Trophoblast cell (in vitro differentiated cells and primary cell): ENCODE measurements around the gene SFRP4.

Experiments used
- DNase-seq, 2 donors: peaks; one replicate each; pipeline ENCODE4 v3.0.0-alpha.2; 2016
- H2AFZ ChIP-seq: 2 replicates; pipeline ENCODE4 v1.6.1; 2013; ENCODE audit warnings: low read length, moderate library complexity, mild to moderate bottlenecking; ENCODE audit not compliant: insufficient read depth, poor library complexity
- H2AK5ac ChIP-seq: 2 replicates; pipeline ENCODE4 v1.6.1; 2013; ENCODE audit warnings: mild to moderate bottlenecking, low read length
- H2BK120ac ChIP-seq: 2 replicates; pipeline ENCODE4 v1.6.1; 2013; ENCODE audit warnings: low read length, mild to moderate bottlenecking, moderate library complexity; ENCODE audit not compliant: insufficient read depth, poor library complexity
- H2BK12ac ChIP-seq: 2 replicates; pipeline ENCODE4 v1.6.1; 2013; ENCODE audit warnings: mild to moderate bottlenecking, low read length, moderate library complexity
- H2BK5ac ChIP-seq: 2 replicates; pipeline ENCODE4 v1.6.1; 2013; ENCODE audit warnings: low read length, low read depth, moderate library complexity, mild to moderate bottlenecking; ENCODE audit not compliant: poor library complexity
- H3K14ac ChIP-seq: 2 replicates; pipeline ENCODE4 v1.6.1; 2013; ENCODE audit warnings: mild to moderate bottlenecking, low read length
- H3K18ac ChIP-seq: 2 replicates; pipeline ENCODE4 v1.6.1; 2013; ENCODE audit warnings: mild to moderate bottlenecking, low read length
- H3K23ac ChIP-seq: 2 replicates; pipeline ENCODE4 v1.6.1; 2013; ENCODE audit warnings: low read length
- H3K27ac ChIP-seq: 2 replicates; pipeline ENCODE4 v1.5.1; 2013; ENCODE audit warnings: low read depth, mild to moderate bottlenecking, inconsistent platforms, low read length, moderate library complexity
- H3K27me3 ChIP-seq: 2 replicates; pipeline ENCODE4 v1.6.1; 2013; ENCODE audit warnings: inconsistent platforms, mild to moderate bottlenecking, low read length, moderate library complexity; ENCODE audit not compliant: insufficient read depth
- H3K36me3 ChIP-seq, 2 experiments: 1 replicate in 1 of 2; 2 replicates in 1 of 2; pipeline ENCODE4 v1.6.1; 2013; ENCODE audit warnings: low read length in 2 of 2, mild to moderate bottlenecking in 2 of 2, moderate library complexity in 1 of 2; ENCODE audit not compliant: insufficient read depth in 2 of 2, control insufficient read depth in 1 of 2
- H3K4ac ChIP-seq: 2 replicates; pipeline ENCODE4 v1.6.1; 2013; ENCODE audit warnings: low read depth, mild to moderate bottlenecking, low read length, moderate library complexity
- H3K4me1 ChIP-seq, 2 experiments: 1 replicate in 1 of 2; 2 replicates in 1 of 2; pipeline ENCODE4 v1.6.1; 2013; ENCODE audit warnings: low read length in 2 of 2, mild to moderate bottlenecking in 2 of 2, moderate library complexity in 1 of 2; ENCODE audit not compliant: insufficient read depth in 2 of 2, control insufficient read depth in 1 of 2
- H3K4me2 ChIP-seq: 2 replicates; pipeline ENCODE4 v1.6.1; 2013; ENCODE audit warnings: inconsistent platforms, mild to moderate bottlenecking, low read length, moderate library complexity
- H3K4me3 ChIP-seq: 2 replicates; pipeline ENCODE4 v1.5.1; 2013; ENCODE audit warnings: mild to moderate bottlenecking, low read depth, low read length, inconsistent platforms
- H3K79me1 ChIP-seq: one replicate; pipeline ENCODE4 v1.6.1; 2013; ENCODE audit warnings: low read length
- H3K79me2 ChIP-seq: 2 replicates; pipeline ENCODE4 v1.6.1; 2013; ENCODE audit warnings: low read length, mild to moderate bottlenecking; ENCODE audit not compliant: control insufficient read depth, insufficient read depth, poor library complexity
- H3K9ac ChIP-seq: 2 replicates; pipeline ENCODE4 v1.6.1; 2013; ENCODE audit warnings: mild to moderate bottlenecking, low read length
- H3K9me3 ChIP-seq: 2 replicates; pipeline ENCODE4 v1.6.1; 2013; ENCODE audit warnings: low read depth, mild to moderate bottlenecking, control low read depth, inconsistent platforms, low read length; ENCODE audit not compliant: insufficient read depth
- H4K12ac ChIP-seq: 2 replicates; pipeline ENCODE4 v1.6.1; 2013; ENCODE audit warnings: low read depth, mild to moderate bottlenecking, low read length, moderate library complexity
- H4K8ac ChIP-seq: 2 replicates; pipeline ENCODE4 v1.6.1; 2013; ENCODE audit warnings: low read depth, mild to moderate bottlenecking, low read length, moderate library complexity
- H4K91ac ChIP-seq: one replicate; pipeline ENCODE4 v1.6.1; 2013; ENCODE audit warnings: low read depth, mild to moderate bottlenecking, low read length, moderate library complexity
- WGBS: extraction: QIAGEN DNeasy Blood & Tissue Kit; methylation state at CpG from one replicate; pipeline ENCODE4 v1.1.7; 2013; ENCODE audit warnings: missing lambda C conversion rate; ENCODE audit not compliant: insufficient read length, insufficient coverage; ENCODE audit errors: extremely low coverage; 5-methylcytosine and 5-hydroxymethylcytosine counted together

The SFRP4 gene

GRCh38 chr7:37920305-37920848, 3.8 kb upstream of the SFRP4 start, which contains the start of gene EPDR1:
Gene EPDR1, plus strand, starts transcription at chr7:37920640. Its CDS starts 300 bp downstream, at chr7:37920940.
- H3K27ac ChIP-seq: no peak within 1 kb of the TSS
- H4K12ac ChIP-seq: no peak within 1 kb of the TSS
- no peak within 1 kb of the TSS for H4K8ac ChIP-seq
- no peak within 1 kb of the TSS for H3K23ac ChIP-seq
- H2AK5ac ChIP-seq: no peak within 1 kb of the TSS
- no peak within 1 kb of the TSS for H3K4ac ChIP-seq
- H3K79me1 ChIP-seq: no peaks in the 10 kb centered on the region
- peak within 1 kb of the TSS; percentile 24 for H3K9ac ChIP-seq
- H3K18ac ChIP-seq: no peak within 1 kb of the TSS
- H3K36me3 ChIP-seq: no peaks in the 10 kb centered on the region
- H2BK5ac ChIP-seq: no peak within 1 kb of the TSS
- no peak within 1 kb of the TSS for H2BK120ac ChIP-seq
- DNase-seq: no peak
- no peaks in the 10 kb centered on the region for H3K79me2 ChIP-seq
- H2AFZ ChIP-seq: peak within 1 kb of the TSS; percentile 52
- peaks cover 29% of the 10 kb centered on the region for H3K27me3 ChIP-seq
- H4K91ac ChIP-seq: no peak within 1 kb of the TSS
- no CpG with 5 or more reads among the region's 22 CpGs for WGBS
- H3K9me3 ChIP-seq: peaks cover 4% of the 10 kb centered on the region
- H3K4me2 ChIP-seq: peak within 1 kb of the TSS; percentile 95
- peak within 1 kb of the TSS; percentile 71 for H3K4me3 ChIP-seq
- H2BK12ac ChIP-seq: no peak within 1 kb of the TSS
- H3K14ac ChIP-seq: no peak within 1 kb of the TSS
- H3K4me1 ChIP-seq: peaks cover 11 to 14% of the 10 kb centered on the region in 2 experiments

GRCh38 chr7:37918526-37918925, 1.9 kb upstream of the SFRP4 start:
- no peaks in the 10 kb centered on the region for H3K79me2 ChIP-seq
- no peak overlapping the region for H2AK5ac ChIP-seq
- no peak overlapping the region for H3K23ac ChIP-seq
- H2BK120ac ChIP-seq: no peak overlapping the region
- no CpG with 5 or more reads among the region's 4 CpGs for WGBS
- no peak overlapping the region for H2BK12ac ChIP-seq
- no peak overlapping the region for H3K4ac ChIP-seq
- H3K9me3 ChIP-seq: peaks cover 4% of the 10 kb centered on the region
- no peak overlapping the region for H3K9ac ChIP-seq
- H3K4me2 ChIP-seq: no peak overlapping the region
- H4K91ac ChIP-seq: no peak overlapping the region
- no peak overlapping the region for H2AFZ ChIP-seq
- no peaks in the 10 kb centered on the region for H3K36me3 ChIP-seq
- no peak overlapping the region for H3K4me3 ChIP-seq
- no peak overlapping the region for H2BK5ac ChIP-seq
- H3K14ac ChIP-seq: no peak overlapping the region
- peak in 1 of 2 donors; percentile 26 for DNase-seq
- peaks cover 11 to 14% of the 10 kb centered on the region in 2 experiments for H3K4me1 ChIP-seq
- no peaks in the 10 kb centered on the region for H3K79me1 ChIP-seq
- H4K12ac ChIP-seq: no peak overlapping the region
- peaks cover 29% of the 10 kb centered on the region for H3K27me3 ChIP-seq
- H3K27ac ChIP-seq: no peak overlapping the region
- H3K18ac ChIP-seq: no peak overlapping the region
- no peak overlapping the region for H4K8ac ChIP-seq

GRCh38 chr7:37916017-37916672, 472 bp downstream of the SFRP4 start:
- H3K79me2 ChIP-seq: no peaks in the 10 kb centered on the region
- no peak for DNase-seq
- no peak overlapping the region for H2BK5ac ChIP-seq
- no peak overlapping the region for H4K8ac ChIP-seq
- no peak overlapping the region for H3K9ac ChIP-seq
- H3K4me2 ChIP-seq: peak overlapping the region; percentile 81
- no peak overlapping the region for H3K23ac ChIP-seq
- peak overlapping the region; percentile 14 for H3K4me3 ChIP-seq
- H3K18ac ChIP-seq: no peak overlapping the region
- no CpG with 5 or more reads among the region's 57 CpGs for WGBS
- no peaks in the 10 kb centered on the region for H3K79me1 ChIP-seq
- H4K12ac ChIP-seq: no peak overlapping the region
- no peaks in the 10 kb centered on the region for H3K36me3 ChIP-seq
- peaks cover 4% of the 10 kb centered on the region for H3K9me3 ChIP-seq
- H2BK120ac ChIP-seq: no peak overlapping the region
- H2AK5ac ChIP-seq: no peak overlapping the region
- no peak overlapping the region for H3K27ac ChIP-seq
- H2BK12ac ChIP-seq: no peak overlapping the region
- H3K4me1 ChIP-seq: peaks cover 9 to 12% of the 10 kb centered on the region in 2 experiments
- H4K91ac ChIP-seq: no peak overlapping the region
- no peak overlapping the region for H2AFZ ChIP-seq
- no peak overlapping the region for H3K14ac ChIP-seq
- no peak overlapping the region for H3K4ac ChIP-seq
- H3K27me3 ChIP-seq: peaks cover 25% of the 10 kb centered on the region

- Histone ChIP-seq H2BK120ac (no peak overlapping the region), H3K4ac (no peak overlapping the region), H4K12ac (no peak overlapping the region), H3K23ac (no peak overlapping the region), H3K9ac (no peak overlapping the region), H3K4me1 (peaks cover 2 to 7% of the 10 kb centered on the region in 2 experiments), H3K27ac (no peak overlapping the region), H2BK5ac (no peak overlapping the region), H4K8ac (no peak overlapping the region), H3K79me2 (no peaks in the 10 kb centered on the region), H3K79me1 (no peaks in the 10 kb centered on the region), H3K36me3 (no peaks in the 10 kb centered on the region), H2AFZ (no peak overlapping the region), H3K18ac (no peak overlapping the region), H3K27me3 (peaks cover 18% of the 10 kb centered on the region), H2BK12ac (no peak overlapping the region), H2AK5ac (no peak overlapping the region), H3K14ac (no peak overlapping the region), H3K4me3 (no peak overlapping the region), H3K4me2 (no peak overlapping the region), H4K91ac (no peak overlapping the region), H3K9me3 (peaks cover 4% of the 10 kb centered on the region)
- WGBS: no CpG with 5 or more reads among the region's 5 CpGs
- no peak for DNase-seq
These were observed 1.2 kb downstream of the SFRP4 start for GRCh38 chr7:37915438-37915837.
